Epidermal melanocyte (primary cell): ENCODE measurements around the gene LRRC49.
"Not testable (repeated sequence)": the region's sequence is repeated elsewhere in the genome, so short reads cannot be mapped to it uniquely, and the experiment has no call there.

ENCODE experiments used
- DNase-seq: peaks from one replicate; pipeline ENCODE4 v3.0.0; 2011; ENCODE audit warnings: low spot score; ENCODE audit not compliant: insufficient read length

The LRRC49 gene

GRCh38 chr15:70892002-70892911 is at the start of gene LRRC49, which contains the start of gene THAP10:
TSS of gene LRRC49 (plus strand) at chr15:70892826. CDS start at chr15:70892895, 69 bp downstream.
TSS of gene THAP10 (minus strand) at chr15:70892433. CDS start at chr15:70892272, 161 bp downstream.
- DNase-seq, result peak; percentile 54

GRCh38 chr15:70845602-70846360 is 46.8 kb upstream of the LRRC49 start:
- DNase-seq, result no peak

GRCh38 chr15:70851889-70852288 is 40.7 kb upstream of the LRRC49 start:
- no peak for DNase-seq

GRCh38 chr15:70852501-70853317 is 39.9 kb upstream of the LRRC49 start:
- DNase-seq, result no peak

- DNase-seq, result no peak
These were observed 39.2 kb upstream of the LRRC49 start for GRCh38 chr15:70853318-70853972.

- DNase-seq, result no peak
These were observed 38.5 kb upstream of the LRRC49 start, which contains the start of gene LARP6 for GRCh38 chr15:70853973-70854665. TSS of gene LARP6 (minus strand) at chr15:70854157. CDS start at chr15:70854088, 69 bp downstream.

GRCh38 chr15:70854666-70854976 is 38.0 kb upstream of the LRRC49 start:
- DNase-seq, result no peak

GRCh38 chr15:70855764-70856163 is 36.9 kb upstream of the LRRC49 start:
- DNase-seq, result no peak

- DNase-seq, result no peak
These were observed 36.3 kb upstream of the LRRC49 start for GRCh38 chr15:70856177-70856883.

- peak; percentile 62 for DNase-seq
These were observed 35.6 kb upstream of the LRRC49 start for GRCh38 chr15:70856884-70857561.

- DNase-seq, result no peak
These were observed 34.9 kb upstream of the LRRC49 start for GRCh38 chr15:70857562-70858285.

- not testable (repeated sequence) for DNase-seq
These were observed 33.9 kb upstream of the LRRC49 start for GRCh38 chr15:70858614-70859321.

- no peak for DNase-seq
These were observed 33.2 kb upstream of the LRRC49 start for GRCh38 chr15:70859322-70859908.

- DNase-seq, result no peak
These were observed 32.6 kb upstream of the LRRC49 start for GRCh38 chr15:70859998-70860397.

GRCh38 chr15:70863450-70864218 is 29.0 kb upstream of the LRRC49 start:
- peak; percentile 84 for DNase-seq

GRCh38 chr15:70866982-70867641 is 25.5 kb upstream of the LRRC49 start:
- DNase-seq, result no peak
